Neural cell (in vitro differentiated cells): Measurements from ENCODE around the gene MAN2B1. TPM values are rescaled to one million over a fixed set of nuclear protein-coding genes. Genes with fewer than 3 reads are reported as not detected.

Source experiments
- H2AFZ ChIP-seq: fragments of 200-600, 300-800 bp; sonication (generic), shearing (Covaris generic); 2 replicates; pipeline ENCODE4 v1.6.0; 2014; ENCODE audit warnings: low read depth, mild to moderate bottlenecking, antibody characterized with exemption, low read length, moderate library complexity
- H3F3A ChIP-seq: fragments of 200-600 bp; shearing (Covaris generic); 2 replicates; pipeline ENCODE4 v1.6.1; 2016; ENCODE audit warnings: mild to moderate bottlenecking, moderate library complexity, mixed read lengths, antibody characterized with exemption, low read length; ENCODE audit not compliant: insufficient read depth, poor library complexity, severe bottlenecking
- H3K27ac ChIP-seq: fragments of 200-600, 300-800 bp; sonication (generic), shearing (Covaris generic); 2 replicates; pipeline ENCODE4 v1.5.1; 2014; ENCODE audit warnings: mild to moderate bottlenecking, low read length, moderate library complexity
- H3K27me3 ChIP-seq: fragments of 300-800, 200-600 bp; sonication (generic), shearing (Covaris generic); 2 replicates; pipeline ENCODE4 v1.6.0; 2014; ENCODE audit warnings: mild to moderate bottlenecking, low read depth, low read length, moderate library complexity; ENCODE audit not compliant: insufficient read depth
- H3K36me3 ChIP-seq: fragments of 300-800, 200-600 bp; sonication (generic), shearing (Covaris generic); 2 replicates; pipeline ENCODE4 v1.5.1; 2014; ENCODE audit warnings: mild to moderate bottlenecking, antibody characterized with exemption, low read length, moderate library complexity; ENCODE audit not compliant: insufficient read depth
- H3K4me2 ChIP-seq: fragments of 300-800, 200-600 bp; sonication (generic), shearing (Covaris generic); 2 replicates; pipeline ENCODE4 v1.6.0; 2014; ENCODE audit warnings: mild to moderate bottlenecking, low read length
- H3K4me3 ChIP-seq: fragments of 300-800, 200-600 bp; sonication (generic), shearing (Covaris generic); 2 replicates; pipeline ENCODE4 v1.5.1; 2014; ENCODE audit warnings: mild to moderate bottlenecking, low read length, moderate library complexity
- H3K79me2 ChIP-seq: fragments of 200-600 bp; shearing (Covaris generic); replicated peaks from 2 replicates; pipeline ENCODE4 v1.6.0; 2014; ENCODE audit warnings: mild to moderate bottlenecking, low read length, moderate library complexity; ENCODE audit not compliant: insufficient read depth
- H3K9ac ChIP-seq: fragments of 300-800, 200-600 bp; sonication (generic), shearing (Covaris generic); 2 replicates; pipeline ENCODE4 v1.6.1; 2016; ENCODE audit warnings: mild to moderate bottlenecking, low read length, mixed read lengths
- H3K9me2 ChIP-seq: fragments of 200-600 bp; shearing (Covaris generic); 2 replicates; pipeline ENCODE4 v1.6.1; 2016; ENCODE audit warnings: mild to moderate bottlenecking, low read length, mixed read lengths; ENCODE audit not compliant: insufficient read depth
- H3K9me3 ChIP-seq: fragments of 200-600, 300-800 bp; sonication (generic), shearing (Covaris generic); 2 replicates; pipeline ENCODE4 v1.6.1; 2016; ENCODE audit warnings: mild to moderate bottlenecking, mixed run types, low read length, moderate library complexity, mixed read lengths
- H4K20me1 ChIP-seq: fragments of 200-600 bp; shearing (Covaris generic); 2 replicates; pipeline ENCODE4 v1.6.1; 2016; ENCODE audit warnings: mild to moderate bottlenecking, mixed run types; ENCODE audit not compliant: insufficient read depth
- EP300 ChIP-seq: fragments of 450-650 bp; conservative IDR thresholded peaks from 2 replicates; pipeline ENCODE4 v1.6.1; 2014; ENCODE audit warnings: antibody characterized with exemption, mild to moderate bottlenecking, moderate library complexity; ENCODE audit not compliant: poor library complexity, severe bottlenecking
- MXI1 ChIP-seq: fragments of 450-650 bp; conservative IDR thresholded peaks from 2 replicates; pipeline ENCODE4 v1.6.1; 2014; ENCODE audit warnings: antibody characterized with exemption, mild to moderate bottlenecking; ENCODE audit not compliant: poor library complexity, severe bottlenecking
- POLR2AphosphoS5 ChIP-seq: IDR thresholded peaks from 2 replicates; pipeline ENCODE4 v1.6.1; 2012
- RAD21 ChIP-seq: fragments of 450-650 bp; conservative IDR thresholded peaks from 2 replicates; pipeline ENCODE4 v1.6.1; 2014; ENCODE audit warnings: antibody characterized with exemption, mild to moderate bottlenecking, moderate library complexity
- SMC3 ChIP-seq: fragments of 450-650 bp; conservative IDR thresholded peaks from 2 replicates; pipeline ENCODE4 v1.6.1; 2014; ENCODE audit warnings: antibody characterized with exemption, mild to moderate bottlenecking, moderate library complexity; ENCODE audit not compliant: poor library complexity
- TAF1 ChIP-seq: IDR thresholded peaks from 2 replicates; pipeline ENCODE4 v1.6.1; 2012; ENCODE audit warnings: low read depth
- polyA plus RNA-seq: library from polyadenylated mRNA; depleted of rRNA; stranded (reverse); fragments of >200 nt; gene quantifications from 2 replicates; pipeline ENCODE4 v1.2.3, GENCODE V29; 2014
- TF ChIP-seq, protein P1 (sequence below): fragments of 450-650 bp; IDR thresholded peaks from 2 replicates; pipeline ENCODE4 v1.5.1; 2014; ENCODE audit warnings: antibody characterized with exemption, mild to moderate bottlenecking, moderate library complexity; ENCODE audit not compliant: poor library complexity, severe bottlenecking
- TF ChIP-seq, protein P2 (sequence below): IDR thresholded peaks from 2 replicates; pipeline ENCODE4 v1.6.1; 2012; ENCODE audit warnings: borderline replicate concordance

Gene MAN2B1
- polyA plus RNA-seq, 1 donor from 2014 or later, result 11.5 TPM

DNA sequence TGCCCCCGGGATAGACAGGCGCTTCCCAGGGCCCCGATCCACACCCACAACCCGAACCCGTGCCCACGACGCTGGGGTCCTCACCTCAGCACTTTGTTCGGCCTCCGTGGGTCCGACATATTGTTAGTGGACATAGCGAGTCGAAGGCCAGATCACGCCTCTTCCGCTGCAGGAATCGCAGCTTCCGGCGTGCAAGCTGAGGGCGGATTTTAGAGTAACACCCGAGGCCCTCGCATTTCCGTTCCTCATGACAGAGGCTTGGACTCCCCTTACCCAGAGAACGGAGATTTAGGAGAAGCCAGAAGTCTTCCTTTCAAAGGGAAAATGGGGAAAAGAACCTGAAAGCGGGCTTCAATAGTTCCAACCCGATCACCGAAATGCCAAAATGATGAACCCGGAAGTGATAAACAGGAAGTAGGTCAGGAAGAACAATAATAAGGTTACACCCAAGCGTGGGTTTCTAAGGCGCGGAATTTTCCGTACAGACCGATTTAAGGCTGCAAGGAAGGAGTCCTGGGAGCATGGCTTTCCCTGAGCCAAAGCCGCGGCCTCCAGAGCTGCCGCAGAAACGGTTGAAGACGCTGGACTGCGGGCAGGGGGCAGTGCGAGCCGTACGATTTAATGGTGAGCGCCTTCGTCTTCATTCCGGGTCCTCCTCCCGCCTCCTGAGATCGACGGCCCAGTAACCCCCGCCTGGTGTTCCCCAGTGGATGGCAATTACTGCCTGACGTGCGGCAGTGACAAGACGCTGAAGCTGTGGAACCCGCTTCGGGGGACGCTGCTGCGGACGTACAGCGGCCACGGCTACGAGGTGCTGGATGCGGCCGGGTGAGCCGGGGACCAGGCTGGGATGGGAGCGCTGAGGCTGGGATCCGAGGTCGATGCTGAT, 3.0 kb upstream of the MAN2B1 start:
- H3K27ac ChIP-seq, result peak overlapping the region; percentile 95
- no peaks in the 10 kb centered on the region for H3F3A ChIP-seq
- no peaks in the 10 kb centered on the region for H3K27me3 ChIP-seq
- H3K79me2 ChIP-seq, result peaks cover 29% of the 10 kb centered on the region
- TF ChIP-seq, protein P1, sequence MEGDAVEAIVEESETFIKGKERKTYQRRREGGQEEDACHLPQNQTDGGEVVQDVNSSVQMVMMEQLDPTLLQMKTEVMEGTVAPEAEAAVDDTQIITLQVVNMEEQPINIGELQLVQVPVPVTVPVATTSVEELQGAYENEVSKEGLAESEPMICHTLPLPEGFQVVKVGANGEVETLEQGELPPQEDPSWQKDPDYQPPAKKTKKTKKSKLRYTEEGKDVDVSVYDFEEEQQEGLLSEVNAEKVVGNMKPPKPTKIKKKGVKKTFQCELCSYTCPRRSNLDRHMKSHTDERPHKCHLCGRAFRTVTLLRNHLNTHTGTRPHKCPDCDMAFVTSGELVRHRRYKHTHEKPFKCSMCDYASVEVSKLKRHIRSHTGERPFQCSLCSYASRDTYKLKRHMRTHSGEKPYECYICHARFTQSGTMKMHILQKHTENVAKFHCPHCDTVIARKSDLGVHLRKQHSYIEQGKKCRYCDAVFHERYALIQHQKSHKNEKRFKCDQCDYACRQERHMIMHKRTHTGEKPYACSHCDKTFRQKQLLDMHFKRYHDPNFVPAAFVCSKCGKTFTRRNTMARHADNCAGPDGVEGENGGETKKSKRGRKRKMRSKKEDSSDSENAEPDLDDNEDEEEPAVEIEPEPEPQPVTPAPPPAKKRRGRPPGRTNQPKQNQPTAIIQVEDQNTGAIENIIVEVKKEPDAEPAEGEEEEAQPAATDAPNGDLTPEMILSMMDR, result peak; percentile 22
- TF ChIP-seq, protein P2, sequence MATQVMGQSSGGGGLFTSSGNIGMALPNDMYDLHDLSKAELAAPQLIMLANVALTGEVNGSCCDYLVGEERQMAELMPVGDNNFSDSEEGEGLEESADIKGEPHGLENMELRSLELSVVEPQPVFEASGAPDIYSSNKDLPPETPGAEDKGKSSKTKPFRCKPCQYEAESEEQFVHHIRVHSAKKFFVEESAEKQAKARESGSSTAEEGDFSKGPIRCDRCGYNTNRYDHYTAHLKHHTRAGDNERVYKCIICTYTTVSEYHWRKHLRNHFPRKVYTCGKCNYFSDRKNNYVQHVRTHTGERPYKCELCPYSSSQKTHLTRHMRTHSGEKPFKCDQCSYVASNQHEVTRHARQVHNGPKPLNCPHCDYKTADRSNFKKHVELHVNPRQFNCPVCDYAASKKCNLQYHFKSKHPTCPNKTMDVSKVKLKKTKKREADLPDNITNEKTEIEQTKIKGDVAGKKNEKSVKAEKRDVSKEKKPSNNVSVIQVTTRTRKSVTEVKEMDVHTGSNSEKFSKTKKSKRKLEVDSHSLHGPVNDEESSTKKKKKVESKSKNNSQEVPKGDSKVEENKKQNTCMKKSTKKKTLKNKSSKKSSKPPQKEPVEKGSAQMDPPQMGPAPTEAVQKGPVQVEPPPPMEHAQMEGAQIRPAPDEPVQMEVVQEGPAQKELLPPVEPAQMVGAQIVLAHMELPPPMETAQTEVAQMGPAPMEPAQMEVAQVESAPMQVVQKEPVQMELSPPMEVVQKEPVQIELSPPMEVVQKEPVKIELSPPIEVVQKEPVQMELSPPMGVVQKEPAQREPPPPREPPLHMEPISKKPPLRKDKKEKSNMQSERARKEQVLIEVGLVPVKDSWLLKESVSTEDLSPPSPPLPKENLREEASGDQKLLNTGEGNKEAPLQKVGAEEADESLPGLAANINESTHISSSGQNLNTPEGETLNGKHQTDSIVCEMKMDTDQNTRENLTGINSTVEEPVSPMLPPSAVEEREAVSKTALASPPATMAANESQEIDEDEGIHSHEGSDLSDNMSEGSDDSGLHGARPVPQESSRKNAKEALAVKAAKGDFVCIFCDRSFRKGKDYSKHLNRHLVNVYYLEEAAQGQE, result peak; percentile 33
- TF ChIP-seq TAF1, result peak; percentile 56
- peak; percentile 96 for TF ChIP-seq MXI1
- no peak for TF ChIP-seq SMC3
- peak; percentile 90 for TF ChIP-seq POLR2AphosphoS5
- peak; percentile 52 for TF ChIP-seq EP300
- no peak for TF ChIP-seq RAD21
- H4K20me1 ChIP-seq, result no peaks in the 10 kb centered on the region
- H3K9ac ChIP-seq, result peak overlapping the region; percentile 87
- H3K4me3 ChIP-seq, result peak overlapping the region; percentile 87
- H3K9me3 ChIP-seq, result no peaks in the 10 kb centered on the region
- peak overlapping the region; percentile 86 for H2AFZ ChIP-seq
- H3K36me3 ChIP-seq, result no peaks in the 10 kb centered on the region
- peak overlapping the region; percentile 94 for H3K4me2 ChIP-seq
- no peaks in the 10 kb centered on the region for H3K9me2 ChIP-seq

DNA sequence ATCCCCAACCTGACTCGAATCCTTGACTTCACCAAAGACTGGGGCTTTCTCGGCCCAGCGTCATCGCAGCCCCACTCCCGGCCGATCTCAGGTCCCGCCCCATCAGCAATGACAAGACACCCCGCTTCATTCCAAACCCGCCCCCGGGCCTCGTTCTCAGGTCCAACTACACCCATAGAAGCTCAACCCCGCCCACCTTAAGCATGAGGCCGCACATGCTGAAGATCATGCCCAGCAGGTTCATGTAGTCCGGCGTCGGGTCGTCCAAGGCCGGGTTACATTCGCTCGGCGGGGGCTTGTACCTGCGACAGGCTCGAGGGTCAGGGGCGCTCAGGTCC, 2.4 kb upstream of the MAN2B1 start:
- TF ChIP-seq, protein P1, result no peak
- TF ChIP-seq SMC3 (no peak), POLR2AphosphoS5 (no peak)
- H3K27me3 ChIP-seq, result no peaks in the 10 kb centered on the region
- H3K36me3 ChIP-seq, result no peaks in the 10 kb centered on the region
- peak overlapping the region; percentile 95 for H3K27ac ChIP-seq
- H4K20me1 ChIP-seq, result no peaks in the 10 kb centered on the region
- peak overlapping the region; percentile 86 for H2AFZ ChIP-seq
- peaks cover 29% of the 10 kb centered on the region for H3K79me2 ChIP-seq
- H3F3A ChIP-seq, result no peaks in the 10 kb centered on the region
- no peaks in the 10 kb centered on the region for H3K9me2 ChIP-seq
- H3K4me3 ChIP-seq, result peak overlapping the region; percentile 87
- H3K9ac ChIP-seq, result peak overlapping the region; percentile 87
- H3K9me3 ChIP-seq, result no peaks in the 10 kb centered on the region
- peak overlapping the region; percentile 94 for H3K4me2 ChIP-seq
